Lower leg skin (tissue), 3 donors: ENCODE measurements around the gene PARD6B.

Source experiments
- CTCF ChIP-seq, 3 donors: fragments of 450-650 bp; IDR thresholded peaks; one replicate each; pipeline ENCODE4 v1.5.1; 2016; ENCODE audit warnings: antibody characterized with exemption in 3 of 3, mild to moderate bottlenecking in 3 of 3, moderate library complexity in 2 of 3
- POLR2A ChIP-seq, 2 donors: fragments of 450-650 bp; IDR thresholded peaks; one replicate each; pipeline ENCODE4 v1.6.1; 2016 to 2017; ENCODE audit warnings: antibody characterized with exemption in 2 of 2, mild to moderate bottlenecking in 1 of 2, moderate library complexity in 1 of 2

- no peak for TF ChIP-seq CTCF (IDR thresholded peaks at IDR 0.05)
- TF ChIP-seq POLR2A (IDR thresholded peaks at IDR 0.05) = no peak
Observed at GRCh38 chr20:50746138-50746940, 15.0 kb downstream of the PARD6B start.
